Activated CD4-positive, alpha-beta T cell treated with anti-CD3 and anti-CD28 coated beads for 1 hour (primary cell): ENCODE measurements around the gene EVC.

Experiments
- DNase-seq: peaks from one replicate; pipeline ENCODE4 v3.0.0-alpha.2; 2020

The EVC gene

GRCh38 chr4:5735463-5735862 lies 24.5 kb downstream of the EVC start:
- no peak for DNase-seq

- DNase-seq: no peak
These were observed 27.1 kb downstream of the EVC start for GRCh38 chr4:5738061-5738460.

- DNase-seq: no peak
These were observed 31.4 kb downstream of the EVC start for GRCh38 chr4:5742388-5742787.

- no peak for DNase-seq
These were observed 32.0 kb downstream of the EVC start for GRCh38 chr4:5742968-5743367.

- no peak for DNase-seq
These were observed 35.2 kb downstream of the EVC start for GRCh38 chr4:5746250-5746649.

GRCh38 chr4:5746829-5747737 lies 36.1 kb downstream of the EVC start:
- DNase-seq: no peak

- no peak for DNase-seq
These were observed 36.9 kb downstream of the EVC start for GRCh38 chr4:5747738-5748375.

GRCh38 chr4:5749568-5749967 lies 38.6 kb downstream of the EVC start:
- no peak for DNase-seq

- no peak for DNase-seq
These were observed 39.3 kb downstream of the EVC start for GRCh38 chr4:5750052-5750945.

GRCh38 chr4:5750946-5751665 lies 40.1 kb downstream of the EVC start:
- no peak for DNase-seq

- DNase-seq: no peak
These were observed 40.8 kb downstream of the EVC start for GRCh38 chr4:5751666-5752375.

- no peak for DNase-seq
These were observed 41.6 kb downstream of the EVC start for GRCh38 chr4:5752376-5753184.

GRCh38 chr4:5753366-5753765 lies 42.4 kb downstream of the EVC start:
- DNase-seq: no peak

- no peak for DNase-seq
These were observed 42.9 kb downstream of the EVC start for GRCh38 chr4:5753766-5754528.

- no peak for DNase-seq
These were observed 43.5 kb downstream of the EVC start for GRCh38 chr4:5754529-5754881.

- no peak for DNase-seq
These were observed 44.2 kb downstream of the EVC start for GRCh38 chr4:5755161-5755560.

- no peak for DNase-seq
These were observed 44.7 kb downstream of the EVC start for GRCh38 chr4:5755679-5756078.

- DNase-seq: no peak
These were observed 45.3 kb downstream of the EVC start for GRCh38 chr4:5756271-5756670.

GRCh38 chr4:5757091-5757490 lies 46.1 kb downstream of the EVC start:
- no peak for DNase-seq

GRCh38 chr4:5757536-5757935 lies 46.5 kb downstream of the EVC start:
- no peak for DNase-seq
